ENCODE measurements around the gene DGKH. TPM values are rescaled to one million over a fixed set of nuclear protein-coding genes. Genes with fewer than 3 reads are reported as not detected.
"Not testable (repeated sequence)": the region's sequence is repeated elsewhere in the genome, so short reads cannot be mapped to it uniquely, and the experiment has no call there.

DGKH gene
- total and polyA plus RNA-seq, 8 donors, result 0.61 to 41.5 (median 11.7) TPM

GRCh38 chr13:42153199-42154113 is 105.0 kb downstream of the DGKH start:
- TF ChIP-seq CTCF (IDR thresholded peaks at IDR 0.05), result no peak
- TF ChIP-seq POLR2A (IDR thresholded peaks at IDR 0.05), result no peak
- no peak for TF ChIP-seq EP300 (IDR thresholded peaks at IDR 0.05)
- no peak for TF ChIP-seq POLR2AphosphoS5 (IDR thresholded peaks at IDR 0.05)
- DNase-seq, result no peak
- peaks cover 0 to 3% (median 0%) of the 10 kb centered on the region in 4 donors for H3K4me1 ChIP-seq
- H3K9me3 ChIP-seq, result no peaks in the 10 kb centered on the region
- no peaks in the 10 kb centered on the region for H3K27me3 ChIP-seq
- no peak overlapping the region for H3K27ac ChIP-seq
- intact Hi-C loops (cut with DNase I; ENCODE audit: low total_unique reads), result no loop called here
- H3K36me3 ChIP-seq, result peaks cover 0 to 33% (median 21%) of the 10 kb centered on the region in 4 donors
- no peak overlapping the region for H3K4me3 ChIP-seq
- WGBS, 5 donors, result 83 to 88% (median 86%) methylated on average over 3 of the region's 3 CpGs

GRCh38 chr13:42155251-42155650 is 106.8 kb downstream of the DGKH start:
- peaks cover 0 to 44% (median 35%) of the 10 kb centered on the region in 4 donors for H3K36me3 ChIP-seq
- WGBS, 5 donors, result 52 to 80% (median 59%) methylated on average over 3 of the region's 3 CpGs
- no peak for TF ChIP-seq POLR2AphosphoS5 (IDR thresholded peaks at IDR 0.05)
- TF ChIP-seq CTCF (IDR thresholded peaks at IDR 0.05), result no peak
- TF ChIP-seq POLR2A (IDR thresholded peaks at IDR 0.05), result no peak
- no peak for TF ChIP-seq EP300 (IDR thresholded peaks at IDR 0.05)
- H3K4me3 ChIP-seq, result no peak overlapping the region
- H3K9me3 ChIP-seq, result no peaks in the 10 kb centered on the region
- peaks cover 0 to 3% (median 0%) of the 10 kb centered on the region in 4 donors for H3K4me1 ChIP-seq
- intact Hi-C loops (cut with DNase I; ENCODE audit: low total_unique reads), result no loop called here
- no peak for DNase-seq
- no peaks in the 10 kb centered on the region for H3K27me3 ChIP-seq
- H3K27ac ChIP-seq, result no peak overlapping the region

GRCh38 chr13:42163338-42163737 is 114.9 kb downstream of the DGKH start:
- DNase-seq, result not testable (repeated sequence)

GRCh38 chr13:42163910-42164309 is 115.5 kb downstream of the DGKH start:
- intact Hi-C loops (cut with DNase I; ENCODE audit: low total_unique reads); H3K4me3 ChIP-seq; DNase-seq; H3K4me1 ChIP-seq; H3K27ac ChIP-seq; H3K27me3 ChIP-seq; H3K9me3 ChIP-seq: not testable (repeated sequence)
- H3K36me3 ChIP-seq, result peaks cover 0 to 57% (median 46%) of the 10 kb centered on the region in 4 donors

More at GRCh38 chr13:42163338-42163737, 114.9 kb downstream of the DGKH start:
- H3K27me3 ChIP-seq; H3K4me3 ChIP-seq; H3K4me1 ChIP-seq; intact Hi-C loops (cut with DNase I; ENCODE audit: low total_unique reads); H3K9me3 ChIP-seq; H3K27ac ChIP-seq: not testable (repeated sequence)
- H3K36me3 ChIP-seq, result peaks cover 0 to 51% (median 43%) of the 10 kb centered on the region in 4 donors
- WGBS, 5 donors, result 74 to 95% (median 89%) methylated on average over 1 to 2 of the region's 2 CpGs

GRCh38 chr13:42164557-42165125 is 116.2 kb downstream of the DGKH start:
- H3K27me3 ChIP-seq, result no peaks in the 10 kb centered on the region
- intact Hi-C loops (cut with DNase I; ENCODE audit: low total_unique reads), result no loop called here
- no peak overlapping the region for H3K27ac ChIP-seq
- H3K4me1 ChIP-seq, result no peaks in the 10 kb centered on the region
- DNase-seq, result no peak
- TF ChIP-seq POLR2AphosphoS5 (IDR thresholded peaks at IDR 0.05) (no peak), POLR2A (IDR thresholded peaks at IDR 0.05) (no peak), EP300 (IDR thresholded peaks at IDR 0.05) (no peak)
- H3K4me3 ChIP-seq, result no peak overlapping the region
- WGBS, 5 donors, result 81 to 100% (median 99%) methylated on average over 3 of the region's 3 CpGs
- H3K9me3 ChIP-seq, result no peaks in the 10 kb centered on the region
- peaks cover 0 to 54% (median 46%) of the 10 kb centered on the region in 4 donors for H3K36me3 ChIP-seq
